Sigmoid colon (tissue), 4 donors: Measurements from ENCODE around the gene CTNNAL1.

Experiments
- EP300 ChIP-seq, 4 donors: sonication (generic); formaldehyde crosslinking; IDR thresholded peaks; one replicate each; pipeline ENCODE4 v1.6.1; 2017; ENCODE audit warnings: antibody characterized with exemption in 4 of 4
- POLR2A ChIP-seq, 2 donors: fragments of 450-650 bp; IDR thresholded peaks; one replicate each; pipeline ENCODE4 v1.6.1; 2016; ENCODE audit warnings: antibody characterized with exemption in 2 of 2, mild to moderate bottlenecking in 2 of 2, moderate library complexity in 2 of 2
- POLR2AphosphoS5 ChIP-seq, 4 donors: sonication (generic); formaldehyde crosslinking; IDR thresholded peaks; one replicate each; pipeline ENCODE4 v1.6.1; 2017; ENCODE audit warnings: antibody characterized with exemption in 4 of 4
- TF ChIP-seq, protein P1 (sequence below), 4 experiments: fragments of 450-650 bp in 3 of 4; fragments of 200-600 bp in 1 of 4; IDR thresholded peaks; one replicate each; pipeline ENCODE4 v1.5.1; 2016 to 2019; ENCODE audit warnings: antibody characterized with exemption in 4 of 4, mild to moderate bottlenecking in 3 of 4, moderate library complexity in 2 of 4

DNA sequence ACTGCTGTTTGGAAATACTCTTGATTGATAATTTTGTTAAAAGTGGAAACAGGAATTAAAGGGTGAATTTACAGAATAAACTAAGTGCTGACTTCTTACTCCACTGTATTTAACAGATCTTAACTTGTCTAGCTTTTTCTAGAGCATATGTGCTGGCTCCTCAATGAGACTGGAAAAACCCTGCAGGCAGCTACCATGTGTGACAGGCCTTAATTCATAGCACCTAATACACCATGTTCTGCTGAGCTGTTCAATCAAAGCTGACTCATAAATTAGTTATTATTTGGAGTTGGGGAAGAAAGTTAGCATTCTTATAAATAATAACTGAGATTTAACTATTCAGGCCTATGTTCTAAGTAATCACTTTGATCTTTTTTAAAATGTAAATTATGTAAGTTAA lies 29.4 kb downstream of the CTNNAL1 start:
- TF ChIP-seq, protein P1, sequence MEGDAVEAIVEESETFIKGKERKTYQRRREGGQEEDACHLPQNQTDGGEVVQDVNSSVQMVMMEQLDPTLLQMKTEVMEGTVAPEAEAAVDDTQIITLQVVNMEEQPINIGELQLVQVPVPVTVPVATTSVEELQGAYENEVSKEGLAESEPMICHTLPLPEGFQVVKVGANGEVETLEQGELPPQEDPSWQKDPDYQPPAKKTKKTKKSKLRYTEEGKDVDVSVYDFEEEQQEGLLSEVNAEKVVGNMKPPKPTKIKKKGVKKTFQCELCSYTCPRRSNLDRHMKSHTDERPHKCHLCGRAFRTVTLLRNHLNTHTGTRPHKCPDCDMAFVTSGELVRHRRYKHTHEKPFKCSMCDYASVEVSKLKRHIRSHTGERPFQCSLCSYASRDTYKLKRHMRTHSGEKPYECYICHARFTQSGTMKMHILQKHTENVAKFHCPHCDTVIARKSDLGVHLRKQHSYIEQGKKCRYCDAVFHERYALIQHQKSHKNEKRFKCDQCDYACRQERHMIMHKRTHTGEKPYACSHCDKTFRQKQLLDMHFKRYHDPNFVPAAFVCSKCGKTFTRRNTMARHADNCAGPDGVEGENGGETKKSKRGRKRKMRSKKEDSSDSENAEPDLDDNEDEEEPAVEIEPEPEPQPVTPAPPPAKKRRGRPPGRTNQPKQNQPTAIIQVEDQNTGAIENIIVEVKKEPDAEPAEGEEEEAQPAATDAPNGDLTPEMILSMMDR (IDR thresholded peaks at IDR 0.05): no peak
- TF ChIP-seq POLR2A (IDR thresholded peaks at IDR 0.05): no peak
- no peak for TF ChIP-seq EP300 (IDR thresholded peaks at IDR 0.05)
- TF ChIP-seq POLR2AphosphoS5 (IDR thresholded peaks at IDR 0.05): no peak
